ENCODE data around the gene SLC17A1.
A peak's percentile ranks its signal among the peaks of the same experiment; 100 is the strongest.

SLC17A1 gene

GRCh38 chr6:25832307-25832662 is 433 bp upstream of the SLC17A1 start:
- no peak for DNase-seq (ENCODE audit: low spot score)

- no peak for DNase-seq (ENCODE audit: low spot score)
Measured at GRCh38 chr6:25830458-25830857, 1.4 kb downstream of the SLC17A1 start.

- DNase-seq (ENCODE audit: low spot score): no peak
Measured at GRCh38 chr6:25829375-25829774, 2.5 kb downstream of the SLC17A1 start.

GRCh38 chr6:25821341-25821740 is 10.5 kb downstream of the SLC17A1 start:
- DNase-seq (ENCODE audit: low spot score): no peak

- no peak for DNase-seq (ENCODE audit: low spot score)
Measured at GRCh38 chr6:25816252-25816651, 15.6 kb downstream of the SLC17A1 start.

GRCh38 chr6:25815194-25815593 is 16.7 kb downstream of the SLC17A1 start:
- no peak for DNase-seq (ENCODE audit: low spot score)

- no peak for DNase-seq (ENCODE audit: low spot score)
Measured at GRCh38 chr6:25804804-25805203, 27.0 kb downstream of the SLC17A1 start.

- DNase-seq (ENCODE audit: low spot score): no peak
Measured at GRCh38 chr6:25801436-25801835, 30.4 kb downstream of the SLC17A1 start.

GRCh38 chr6:25794784-25795183 is 37.1 kb downstream of the SLC17A1 start:
- DNase-seq (ENCODE audit: low spot score): no peak

GRCh38 chr6:25793970-25794369 is 37.9 kb downstream of the SLC17A1 start:
- no peak for DNase-seq (ENCODE audit: low spot score)

- no peak for DNase-seq (ENCODE audit: low spot score)
Measured at GRCh38 chr6:25792016-25792415, 39.8 kb downstream of the SLC17A1 start.

GRCh38 chr6:25789475-25789874 is 42.4 kb downstream of the SLC17A1 start:
- no peak for DNase-seq (ENCODE audit: low spot score)

- DNase-seq (ENCODE audit: low spot score): peak; percentile 51
Measured at GRCh38 chr6:25788305-25788922, 43.4 kb downstream of the SLC17A1 start.

- no peak for DNase-seq (ENCODE audit: low spot score)
Measured at GRCh38 chr6:25787428-25787827, 44.4 kb downstream of the SLC17A1 start.

GRCh38 chr6:25781134-25781533 is 50.7 kb downstream of the SLC17A1 start:
- no peak for DNase-seq (ENCODE audit: low spot score)

- no peak for DNase-seq (ENCODE audit: low spot score)
Measured at GRCh38 chr6:25777856-25778649, 53.8 kb downstream of the SLC17A1 start.

- DNase-seq (ENCODE audit: low spot score): peak; percentile 77
Measured at GRCh38 chr6:25777031-25777430, 54.8 kb downstream of the SLC17A1 start.

- no peak for DNase-seq (ENCODE audit: low spot score)
Measured at GRCh38 chr6:25774120-25774715, 57.6 kb downstream of the SLC17A1 start.

- peak; percentile 44 for DNase-seq (ENCODE audit: low spot score)
Measured at GRCh38 chr6:25769983-25770382, 61.9 kb downstream of the SLC17A1 start.

GRCh38 chr6:25768566-25768965 is 63.3 kb downstream of the SLC17A1 start:
- no peak for DNase-seq (ENCODE audit: low spot score)

- no peak for DNase-seq (ENCODE audit: low spot score)
Measured at GRCh38 chr6:25764611-25765010, 67.2 kb downstream of the SLC17A1 start.

GRCh38 chr6:25757936-25758642 is 73.8 kb downstream of the SLC17A1 start:
- no peak for DNase-seq (ENCODE audit: low spot score)
